Smooth muscle cell (in vitro differentiated cells): ENCODE data around the gene OPCML. TPM values are rescaled to one million over a fixed set of nuclear protein-coding genes. Genes with fewer than 3 reads are reported as not detected.

Source experiments
- DNase-seq: peaks from one replicate; lab custom pipeline; 2025; ENCODE audit not compliant: unreplicated experiment; lab: John Stamatoyannopoulos, UW
- H2AFZ ChIP-seq: fragments of 200-600 bp; sonication (generic); 2 replicates; pipeline ENCODE4 v1.6.0; 2016; ENCODE audit warnings: antibody characterized with exemption, low read depth, mild to moderate bottlenecking
- H3F3A ChIP-seq: fragments of 200-600 bp; sonication (generic); 2 replicates; pipeline ENCODE4 v1.6.0; 2017; ENCODE audit warnings: antibody characterized with exemption, low read depth
- H3K27ac ChIP-seq: fragments of 200-600 bp; sonication (generic); 2 replicates; pipeline ENCODE4 v1.5.1; 2016; ENCODE audit warnings: low read depth, mild to moderate bottlenecking
- H3K27me3 ChIP-seq: fragments of 200-600 bp; sonication (generic); 2 replicates; pipeline ENCODE4 v1.6.1; 2016; ENCODE audit warnings: low read depth, mild to moderate bottlenecking
- H3K36me3 ChIP-seq: fragments of 200-600 bp; sonication (generic); 2 replicates; pipeline ENCODE4 v1.5.1; 2016; ENCODE audit warnings: low read depth
- H3K4me1 ChIP-seq: fragments of 200-600 bp; sonication (generic); 2 replicates; pipeline ENCODE4 v1.5.1; 2016; ENCODE audit warnings: low read depth
- H3K4me2 ChIP-seq: fragments of 200-600 bp; sonication (generic); 2 replicates; pipeline ENCODE4 v1.6.0; 2016; ENCODE audit warnings: mild to moderate bottlenecking
- H3K4me3 ChIP-seq: fragments of 200-600 bp; sonication (generic); 2 replicates; pipeline ENCODE4 v1.5.1; 2016; ENCODE audit warnings: mild to moderate bottlenecking
- H3K79me2 ChIP-seq: fragments of 200-600 bp; sonication (generic); 2 replicates; pipeline ENCODE4 v1.6.0; 2016; ENCODE audit warnings: low read depth, mild to moderate bottlenecking
- H3K9ac ChIP-seq: fragments of 200-600 bp; sonication (generic); 2 replicates; pipeline ENCODE4 v1.6.0; 2016; ENCODE audit warnings: low read depth
- H3K9me3 ChIP-seq: fragments of 200-600 bp; sonication (generic); replicated peaks from 2 replicates; pipeline ENCODE4 v1.5.1; 2016; ENCODE audit warnings: low read depth
- H4K20me1 ChIP-seq: fragments of 200-600 bp; sonication (generic); 2 replicates; pipeline ENCODE4 v1.6.0; 2016; ENCODE audit warnings: low read depth
- CTCF ChIP-seq: fragments of 200-600 bp; sonication (generic); IDR thresholded peaks from 2 replicates; pipeline ENCODE4 v1.5.1; 2017; ENCODE audit warnings: borderline replicate concordance, mild to moderate bottlenecking, antibody characterized with exemption; ENCODE audit not compliant: insufficient read depth, poor library complexity, severe bottlenecking
- WGBS: methylation state at CpG from one replicate; pipeline ENCODE4 v1.1.7; 2016; ENCODE audit warnings: low lambda C conversion rate; 5-methylcytosine and 5-hydroxymethylcytosine counted together
- polyA plus RNA-seq: library from polyadenylated mRNA; unstranded; fragments of >200 nt; fragmentation: Nextera tagmentation; extraction: Ambion mirVana; gene quantifications from 2 replicates; pipeline ENCODE4 v1.2.1, GENCODE V29; 2016
- total RNA-seq: library from RNA; depleted of rRNA; stranded (reverse); fragments of >200 nt; gene quantifications from 2 replicates; pipeline ENCODE4 v1.2.3, GENCODE V29; 2014

Gene OPCML
- total and polyA plus RNA-seq, 2 experiments from 2014 or later: 0.42 to 0.58 TPM

GRCh38 chr11:133137939-133138338 is 394.4 kb downstream of the OPCML start:
- WGBS: 81% methylated on average over 5 of the region's 5 CpGs
- no peak overlapping the region for H3K27ac ChIP-seq
- no peak overlapping the region for H3K4me3 ChIP-seq
- no peak for DNase-seq
- no peak for TF ChIP-seq CTCF
- no peak overlapping the region for H3K4me2 ChIP-seq
- H3F3A ChIP-seq: no peaks in the 10 kb centered on the region
- H3K27me3 ChIP-seq: peaks cover 59% of the 10 kb centered on the region
- no peaks in the 10 kb centered on the region for H4K20me1 ChIP-seq
- H3K9ac ChIP-seq: no peak overlapping the region
- no peak overlapping the region for H2AFZ ChIP-seq
- no peaks in the 10 kb centered on the region for H3K36me3 ChIP-seq
- H3K79me2 ChIP-seq: no peaks in the 10 kb centered on the region
- no peaks in the 10 kb centered on the region for H3K4me1 ChIP-seq
- H3K9me3 ChIP-seq: no peaks in the 10 kb centered on the region

- H3K27me3 ChIP-seq: peaks cover 62% of the 10 kb centered on the region
- H3K4me1 ChIP-seq: no peaks in the 10 kb centered on the region
- H3K79me2 ChIP-seq: no peaks in the 10 kb centered on the region
- no peak overlapping the region for H3K27ac ChIP-seq
- no peak overlapping the region for H2AFZ ChIP-seq
- H4K20me1 ChIP-seq: no peaks in the 10 kb centered on the region
- no peak overlapping the region for H3K4me2 ChIP-seq
- no peak for TF ChIP-seq CTCF
- no peaks in the 10 kb centered on the region for H3K36me3 ChIP-seq
- no peak overlapping the region for H3K9ac ChIP-seq
- H3F3A ChIP-seq: no peaks in the 10 kb centered on the region
- no peak overlapping the region for H3K4me3 ChIP-seq
- DNase-seq: no peak
- no peaks in the 10 kb centered on the region for H3K9me3 ChIP-seq
- WGBS: 72% methylated on average over 2 of the region's 2 CpGs
Measured at GRCh38 chr11:133137270-133137669, 395.0 kb downstream of the OPCML start.

GRCh38 chr11:133136376-133136775 is 395.9 kb downstream of the OPCML start:
- Histone ChIP-seq H3K9me3 (no peaks in the 10 kb centered on the region), H3K4me2 (no peak overlapping the region), H3K4me1 (no peaks in the 10 kb centered on the region), H3K27ac (no peak overlapping the region), H3K36me3 (no peaks in the 10 kb centered on the region), H3K4me3 (no peak overlapping the region), H3K27me3 (peaks cover 57% of the 10 kb centered on the region), H3K9ac (no peak overlapping the region), H3F3A (no peaks in the 10 kb centered on the region), H3K79me2 (no peaks in the 10 kb centered on the region), H4K20me1 (no peaks in the 10 kb centered on the region), H2AFZ (no peak overlapping the region)
- no peak for TF ChIP-seq CTCF
- no peak for DNase-seq
- WGBS: 79% methylated on average over 4 of the region's 4 CpGs
